HG03354 (cell line): ENCODE measurements around the gene LSM4.

Experiments
- ATAC-seq: cut with Tn5 transposase; IDR thresholded peaks from one replicate; pipeline ENCODE4 v1.9.1; 2021; ENCODE audit warnings: mild to moderate bottlenecking; ENCODE audit not compliant: unreplicated experiment, poor library complexity, severe bottlenecking

Gene LSM4

DNA sequence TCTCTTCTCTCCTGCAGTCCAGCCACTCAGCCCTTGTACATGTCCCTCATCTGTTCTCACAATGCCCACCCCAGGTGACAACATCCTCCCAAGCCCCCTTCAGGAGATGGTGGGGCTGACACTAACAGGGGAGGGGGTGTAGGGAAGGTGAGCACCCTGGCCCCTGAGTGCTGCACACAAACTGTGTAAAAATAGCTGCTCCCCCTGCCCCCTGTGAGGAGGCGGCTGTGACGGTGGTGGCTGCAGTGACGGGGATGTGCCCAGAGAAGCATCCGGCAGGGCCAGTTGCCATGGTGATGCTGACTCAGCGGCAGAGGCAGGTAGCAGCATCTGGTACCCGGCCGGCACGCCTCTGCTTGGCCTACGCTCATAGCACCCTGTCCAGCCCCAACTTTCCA, 28.4 kb downstream of the LSM4 start:
- ATAC-seq: no peak

DNA sequence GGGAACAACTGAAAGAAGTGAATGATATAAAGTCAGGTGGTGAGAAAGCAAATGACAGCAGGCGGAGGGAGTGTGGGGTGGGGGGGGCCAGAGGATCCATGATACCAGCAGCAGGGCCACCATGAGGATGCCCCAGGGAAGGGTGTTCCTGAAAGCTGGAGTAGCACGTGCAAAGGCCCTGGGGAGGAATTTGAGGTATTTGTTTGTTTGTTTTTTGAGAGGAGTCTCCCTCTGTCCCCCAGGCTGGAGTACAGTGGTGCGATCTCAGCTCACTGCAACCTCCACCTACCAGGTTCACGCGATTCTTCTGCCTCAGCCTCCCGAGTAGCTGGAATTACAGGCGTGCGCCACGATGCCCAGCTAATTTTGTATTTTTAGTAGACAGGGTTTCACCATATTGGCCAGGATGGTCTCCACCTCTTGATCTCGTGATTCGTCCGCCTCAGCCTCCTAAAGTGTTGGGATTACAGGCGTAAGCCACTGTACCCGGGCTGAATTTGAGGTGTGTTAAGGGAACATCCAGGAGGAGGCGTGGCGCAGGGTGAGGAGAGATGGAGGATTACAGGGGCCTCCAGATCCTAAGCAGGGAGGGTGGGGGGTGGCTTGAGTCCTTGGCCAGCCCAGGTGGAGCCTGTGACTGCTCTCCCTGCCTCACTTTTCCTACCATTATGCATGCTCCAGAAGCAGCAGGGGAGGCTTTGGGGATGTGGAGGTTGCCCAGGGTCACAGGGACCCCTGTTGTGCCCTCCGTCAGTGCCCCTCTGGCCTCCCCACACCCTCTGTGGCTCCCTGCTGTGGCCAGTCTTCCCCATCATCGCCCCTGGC, 29.0 kb downstream of the LSM4 start:
- no peak for ATAC-seq

- ATAC-seq: no peak
These were observed 29.9 kb downstream of the LSM4 start for GRCh38 chr19:18292810-18293641.

- no peak for ATAC-seq
These were observed 30.4 kb downstream of the LSM4 start for GRCh38 chr19:18292462-18292809.

GRCh38 chr19:18291590-18292461, 31.1 kb downstream of the LSM4 start:
- ATAC-seq: peak; percentile 46

GRCh38 chr19:18291019-18291524, 31.8 kb downstream of the LSM4 start:
- no peak for ATAC-seq

DNA sequence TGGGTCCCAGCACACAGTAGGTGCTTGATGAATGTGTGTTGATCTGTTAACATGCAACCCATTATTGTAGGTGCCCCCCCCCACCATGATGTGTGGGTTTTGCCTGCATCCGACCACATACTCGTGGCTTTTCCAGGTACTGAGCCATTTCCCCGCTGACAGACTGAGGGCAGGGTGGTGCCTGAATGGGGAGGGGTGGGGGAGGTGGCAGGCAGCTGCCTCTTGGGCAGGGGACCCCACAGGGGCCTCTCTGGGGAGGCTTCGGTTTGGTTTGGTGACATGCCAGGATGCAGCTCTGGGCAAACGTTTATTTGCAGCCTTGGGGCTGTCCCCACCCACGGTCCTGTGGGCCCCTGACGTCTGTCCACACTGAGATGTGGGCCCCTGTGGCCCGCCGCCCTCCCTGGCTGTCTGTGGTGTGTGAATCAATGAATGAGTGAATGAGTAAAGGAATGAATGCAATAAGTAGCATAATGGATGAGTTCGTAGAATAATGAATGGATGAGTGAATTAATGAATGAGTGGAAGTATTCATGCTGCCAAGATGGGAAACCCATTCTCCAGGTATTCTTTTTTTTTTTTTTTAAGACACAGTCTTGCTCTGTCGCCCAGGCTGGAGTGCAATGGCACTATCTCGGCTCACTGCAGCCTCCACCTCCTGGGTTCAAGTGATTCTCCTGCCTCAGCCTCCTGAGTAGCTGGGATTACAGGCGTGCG, 32.4 kb downstream of the LSM4 start:
- no peak for ATAC-seq

DNA sequence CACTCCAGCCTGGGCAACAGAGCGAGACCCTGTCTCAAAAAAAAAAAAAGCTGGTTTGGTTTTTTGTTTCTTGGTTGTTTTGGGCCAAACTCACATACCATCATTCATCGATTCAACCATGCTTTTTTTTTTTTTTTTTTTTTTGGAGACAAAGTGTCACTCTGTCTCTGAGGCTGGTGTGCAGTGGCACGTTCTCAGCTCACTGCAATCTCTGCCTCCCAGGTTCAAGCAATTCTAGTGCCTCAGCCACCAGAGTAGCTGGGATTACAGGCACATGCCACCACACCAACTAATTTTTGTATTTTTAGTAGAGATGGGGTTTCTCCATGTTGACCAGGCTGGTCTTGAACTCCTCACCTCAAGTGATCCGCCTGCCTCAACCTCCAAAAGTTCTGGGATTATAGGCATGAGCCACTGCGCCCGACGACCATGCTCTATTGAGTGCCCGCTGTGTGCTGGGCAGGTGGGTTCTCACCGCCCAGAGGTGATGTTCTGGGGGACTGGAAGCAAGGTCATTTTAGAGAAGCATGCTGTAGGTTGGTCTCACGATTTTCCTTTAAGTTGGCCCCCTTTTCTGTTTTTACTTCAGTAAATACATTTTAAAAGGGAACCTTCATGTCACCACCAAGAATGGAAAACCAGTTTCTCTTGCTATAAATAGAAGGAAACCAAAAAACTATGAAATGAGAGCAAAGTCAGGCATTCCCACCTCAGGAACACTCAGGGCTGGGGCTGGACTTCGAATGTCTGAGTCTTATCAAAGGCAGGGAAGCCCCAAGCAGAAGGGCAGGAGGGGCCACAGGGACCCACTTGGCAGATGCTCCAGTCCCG, 33.2 kb downstream of the LSM4 start:
- ATAC-seq: no peak

- ATAC-seq: no peak
These were observed 34.8 kb downstream of the LSM4 start for GRCh38 chr19:18287836-18288772.

DNA sequence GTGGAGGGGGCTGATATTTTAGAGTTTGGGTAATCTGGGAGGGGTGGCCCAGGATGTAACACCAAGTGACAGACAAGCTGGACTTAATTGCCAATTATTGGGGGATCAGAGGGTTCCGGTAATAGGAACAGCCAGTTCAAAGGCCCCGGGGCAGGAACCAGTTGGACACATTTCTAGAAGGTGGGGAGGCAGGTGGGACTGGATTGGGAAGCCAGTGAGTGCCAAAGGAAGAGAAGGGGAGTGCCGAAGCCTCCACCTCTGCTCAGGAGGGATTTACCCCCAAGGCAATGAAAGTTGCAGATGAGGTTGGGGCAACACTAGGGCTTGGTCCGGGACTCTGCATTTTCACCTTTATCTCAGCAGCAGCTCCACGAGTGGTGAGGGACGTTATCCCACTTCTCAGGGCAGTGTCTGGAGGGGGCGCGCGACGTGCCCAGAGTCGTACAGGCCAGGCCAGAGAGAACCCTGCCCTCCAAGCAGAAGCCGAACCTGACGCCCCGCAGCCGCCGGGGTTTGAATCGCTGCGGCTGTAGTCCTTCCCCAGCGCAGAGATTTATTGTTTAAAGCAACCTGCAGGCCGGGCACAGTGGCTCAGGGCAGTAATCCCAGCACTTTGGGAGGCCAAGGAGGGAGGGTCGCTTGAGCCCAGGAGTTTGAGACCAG, 35.8 kb downstream of the LSM4 start:
- ATAC-seq: no peak

DNA sequence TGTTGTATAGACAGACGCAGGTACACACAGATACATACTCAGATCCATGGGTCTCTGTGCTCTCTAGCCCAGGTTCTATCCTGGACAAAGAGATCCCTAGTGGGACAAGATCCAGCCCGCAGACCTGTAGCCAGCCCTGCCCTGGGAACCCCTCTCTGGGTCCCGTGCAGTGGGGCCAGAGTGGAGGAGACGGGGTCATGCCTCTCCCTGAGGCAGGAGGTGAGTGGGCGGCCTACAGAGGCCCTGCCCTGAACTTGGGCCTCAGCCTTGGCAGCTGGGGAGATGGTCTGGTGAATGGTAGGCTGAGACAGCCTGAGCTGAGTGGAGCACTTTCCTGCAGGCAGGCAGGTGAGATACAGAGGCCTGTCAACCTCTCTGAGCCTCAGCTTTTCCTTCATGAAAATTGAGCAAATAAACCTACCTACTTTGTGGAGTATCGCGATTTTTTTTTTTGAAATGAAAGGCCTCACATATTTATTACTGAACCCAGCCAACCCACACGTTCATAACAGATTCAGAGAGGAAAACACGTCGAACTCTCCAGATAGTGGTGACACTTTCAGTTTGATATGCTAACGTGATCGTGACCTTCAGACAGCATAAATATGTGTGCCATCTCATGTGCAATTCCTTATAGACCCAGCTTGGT, 38.0 kb downstream of the LSM4 start:
- ATAC-seq: no peak

DNA sequence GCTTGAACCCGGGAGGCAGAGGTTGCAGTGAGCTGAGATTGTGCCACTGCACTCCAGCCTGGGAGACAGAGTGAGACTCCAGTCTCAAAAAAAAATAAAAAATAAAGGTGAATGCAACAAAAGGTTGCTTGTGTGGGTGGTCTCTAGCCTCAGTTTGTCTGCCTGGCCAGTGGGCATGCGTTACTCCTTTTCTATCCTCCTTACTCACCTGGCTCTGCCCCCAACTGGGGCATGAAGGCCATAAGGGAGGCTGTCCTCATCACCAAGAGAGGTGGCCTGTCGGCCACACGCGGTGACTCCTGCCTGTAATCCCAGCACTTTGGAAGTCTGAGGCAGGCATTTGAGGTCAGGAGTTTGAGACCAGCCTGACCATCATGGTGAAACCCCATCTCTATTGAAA, 39.5 kb downstream of the LSM4 start:
- no peak for ATAC-seq

- ATAC-seq: no peak
These were observed 40.1 kb downstream of the LSM4 start for GRCh38 chr19:18282788-18283141.

DNA sequence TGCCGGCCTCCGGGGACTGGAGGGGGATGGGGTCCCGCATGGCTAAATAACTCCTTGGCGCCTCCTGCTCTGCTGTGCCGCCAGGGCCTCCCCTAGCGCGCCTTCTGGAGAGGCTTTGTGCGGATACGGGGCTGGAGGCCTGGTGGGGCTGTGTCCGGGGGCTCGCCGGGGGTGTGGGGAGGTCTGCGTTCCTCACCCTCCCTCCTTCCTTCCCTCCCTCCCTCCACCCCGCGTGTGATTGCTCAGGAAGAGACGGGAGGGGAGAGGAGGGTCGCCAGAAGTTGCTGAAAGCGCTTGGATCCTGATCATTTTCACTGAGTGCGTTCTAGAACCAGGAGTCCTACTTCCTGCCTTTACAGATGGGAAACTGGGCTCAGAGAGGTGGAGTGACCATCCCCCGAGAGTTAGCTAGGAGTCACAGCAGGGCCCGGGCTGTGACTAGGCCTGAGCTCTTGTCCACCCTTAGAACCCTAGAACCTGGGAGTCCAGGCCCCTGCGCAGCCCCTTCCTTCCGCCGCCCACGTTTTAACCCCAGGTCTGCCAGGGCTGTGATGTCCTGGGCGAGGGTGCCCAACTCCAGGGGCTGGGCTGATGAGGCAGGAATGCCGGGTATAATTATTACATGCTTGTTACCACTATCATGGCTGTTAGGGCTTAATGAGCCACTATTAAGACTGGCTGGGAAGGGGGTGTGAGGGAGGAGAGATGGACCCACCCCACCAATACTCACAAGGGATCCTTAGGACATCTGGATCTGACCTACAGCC, 40.7 kb downstream of the LSM4 start:
- no peak for ATAC-seq

DNA sequence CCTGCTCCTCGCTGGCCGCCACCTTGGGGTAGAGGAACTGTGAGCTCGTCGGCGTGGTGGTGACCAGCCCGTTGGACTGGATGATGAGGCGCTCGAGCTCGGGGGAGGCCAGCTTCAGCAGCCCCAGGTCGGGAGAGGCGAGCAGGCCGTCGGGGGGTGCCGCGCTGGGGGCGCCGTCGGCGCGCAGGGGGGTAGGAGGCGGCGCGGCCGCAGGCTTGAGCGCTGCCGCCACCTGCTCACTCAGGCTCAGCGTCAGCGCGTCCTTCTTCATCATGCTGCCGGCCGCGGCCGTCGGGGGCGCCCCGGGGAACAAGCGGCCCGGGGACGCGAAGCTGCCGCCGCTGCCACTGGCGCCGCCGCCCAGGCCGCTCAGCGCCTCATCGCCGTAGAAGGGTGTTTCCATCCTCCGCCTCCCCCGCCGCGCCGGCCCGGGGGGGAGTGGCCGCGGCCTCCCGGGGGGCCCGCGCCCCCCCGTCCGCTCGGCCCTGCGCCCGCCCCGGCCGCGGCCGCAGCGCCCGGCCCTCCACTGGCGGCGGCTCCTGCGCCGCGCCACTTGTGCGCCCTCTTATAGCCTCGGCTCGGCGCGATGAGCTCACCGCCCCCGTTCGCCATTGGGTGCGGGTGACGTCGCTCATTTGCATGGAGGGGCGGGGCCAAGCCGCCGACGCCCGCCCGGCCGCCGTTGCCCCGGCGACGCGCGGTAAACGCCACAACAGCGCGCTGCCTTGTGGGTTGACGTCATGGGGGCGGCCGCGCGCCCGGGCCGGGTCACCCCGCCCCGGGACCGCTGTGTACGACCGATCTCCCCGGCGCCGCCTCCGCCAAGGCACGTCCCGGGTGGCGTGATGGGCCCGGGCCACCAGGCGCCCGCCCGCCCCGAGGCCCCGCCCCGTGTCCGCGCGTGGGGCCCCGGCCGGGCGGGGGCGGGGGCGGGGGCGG, 41.5 kb downstream of the LSM4 start, which contains the start of gene JUND:
TSS of gene JUND (minus strand) at position 541 of the 939 bp plus-strand sequence. CDS start at position 403, 138 bp downstream.
- ATAC-seq: peak; percentile 65
